Stimulated activated CD8-positive, alpha-beta memory T cell treated with anti-CD3 and anti-CD28 coated beads, Interleukin-15, amount 100 ng/mL, for 1 hour (primary cell): ENCODE data around the gene SPINT2.
"Not testable (repeated sequence)": the region's sequence is repeated elsewhere in the genome, so short reads cannot be mapped to it uniquely, and the experiment has no call there.

ENCODE experiments used
- DNase-seq: peaks from one replicate; pipeline ENCODE4 v3.0.0-alpha.2; 2020; ENCODE audit warnings: low read depth

The SPINT2 gene

GRCh38 chr19:38239816-38240215 is 24.6 kb upstream of the SPINT2 start:
- DNase-seq: no peak

- no peak for DNase-seq
Observed at GRCh38 chr19:38243279-38243673, 21.1 kb upstream of the SPINT2 start.

- no peak for DNase-seq
Observed at GRCh38 chr19:38245826-38246498, 18.4 kb upstream of the SPINT2 start.

- no peak for DNase-seq
Observed at GRCh38 chr19:38247126-38247525, 17.2 kb upstream of the SPINT2 start.

- DNase-seq: no peak
Observed at GRCh38 chr19:38247734-38248268, 16.6 kb upstream of the SPINT2 start.

- no peak for DNase-seq
Observed at GRCh38 chr19:38248421-38248820, 16.0 kb upstream of the SPINT2 start.

- no peak for DNase-seq
Observed at GRCh38 chr19:38250428-38250820, 13.9 kb upstream of the SPINT2 start.

- no peak for DNase-seq
Observed at GRCh38 chr19:38250821-38251563, 13.4 kb upstream of the SPINT2 start.

- DNase-seq: no peak
Observed at GRCh38 chr19:38251564-38252051, 12.8 kb upstream of the SPINT2 start.

GRCh38 chr19:38252385-38252784 is 12.0 kb upstream of the SPINT2 start:
- DNase-seq: no peak

GRCh38 chr19:38252941-38253691 is 11.3 kb upstream of the SPINT2 start:
- no peak for DNase-seq

- DNase-seq: no peak
Observed at GRCh38 chr19:38253788-38254187, 10.6 kb upstream of the SPINT2 start.

GRCh38 chr19:38255383-38256014 is 8.9 kb upstream of the SPINT2 start:
- no peak for DNase-seq

- not testable (repeated sequence) for DNase-seq
Observed at GRCh38 chr19:38261942-38262341, 2.4 kb upstream of the SPINT2 start.

GRCh38 chr19:38262585-38263268 is 1.6 kb upstream of the SPINT2 start:
- no peak for DNase-seq

- DNase-seq: peak; percentile 48
Observed at GRCh38 chr19:38263689-38264485, 486 bp upstream of the SPINT2 start.

- no peak for DNase-seq
Observed at GRCh38 chr19:38265213-38265861, 964 bp downstream of the SPINT2 start.

- DNase-seq: no peak
Observed at GRCh38 chr19:38265921-38266429, 1.6 kb downstream of the SPINT2 start.

GRCh38 chr19:38266981-38267597 is 2.7 kb downstream of the SPINT2 start:
- no peak for DNase-seq
